Activated CD4-positive, CD25-positive, alpha-beta regulatory T cell treated with anti-CD3 and anti-CD28 coated beads, Interleukin-2, amount 50 U/mL, for 16 hours (primary cell): ENCODE data around the gene SH3RF1.

ENCODE experiments used
- DNase-seq: peaks from one replicate; pipeline ENCODE4 v3.0.0-alpha.2; 2020; ENCODE audit warnings: low read depth, low spot score

SH3RF1 gene

DNA sequence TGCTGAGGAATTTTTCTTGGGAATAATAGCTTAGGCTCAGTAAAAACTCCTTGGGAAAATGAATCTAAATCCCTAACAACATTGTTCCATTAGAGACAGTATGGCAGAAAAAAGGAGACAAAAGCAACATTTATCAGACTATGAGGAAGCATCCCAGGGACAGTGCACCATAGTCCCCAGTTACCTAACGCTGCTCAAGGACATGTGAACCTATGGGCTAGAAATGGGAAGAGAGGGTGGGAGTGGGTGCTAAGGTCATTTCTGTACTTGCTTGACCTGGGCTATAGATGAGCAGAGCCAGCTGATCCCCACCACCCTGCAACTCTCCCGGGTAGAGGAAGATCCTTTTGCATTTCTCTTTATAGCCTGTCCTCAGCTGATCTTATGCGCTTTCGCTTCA lies 162.5 kb downstream of the SH3RF1 start:
- DNase-seq: no peak

DNA sequence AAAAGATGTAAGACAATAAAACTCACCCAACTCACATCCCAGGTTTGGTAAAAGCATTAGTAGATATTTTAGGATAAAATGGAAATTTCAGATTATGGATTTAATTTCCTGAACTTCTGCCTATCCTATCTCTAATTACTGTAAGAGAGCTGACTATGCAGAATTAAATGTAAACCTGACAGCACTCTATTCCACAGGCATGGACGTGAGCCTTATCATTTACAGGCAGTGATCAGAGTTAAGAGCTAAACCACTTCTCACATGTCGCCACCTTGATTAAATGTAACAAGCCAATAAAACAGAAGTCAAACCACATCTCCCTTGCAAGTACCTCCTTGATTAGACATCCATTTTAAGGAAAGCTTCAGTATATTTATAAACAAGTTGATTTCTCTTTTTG lies 163.2 kb downstream of the SH3RF1 start:
- DNase-seq: no peak

GRCh38 chr4:169106696-169107229 lies 164.0 kb downstream of the SH3RF1 start:
- no peak for DNase-seq

- DNase-seq: no peak
Measured at GRCh38 chr4:169105620-169106019, 165.1 kb downstream of the SH3RF1 start.

DNA sequence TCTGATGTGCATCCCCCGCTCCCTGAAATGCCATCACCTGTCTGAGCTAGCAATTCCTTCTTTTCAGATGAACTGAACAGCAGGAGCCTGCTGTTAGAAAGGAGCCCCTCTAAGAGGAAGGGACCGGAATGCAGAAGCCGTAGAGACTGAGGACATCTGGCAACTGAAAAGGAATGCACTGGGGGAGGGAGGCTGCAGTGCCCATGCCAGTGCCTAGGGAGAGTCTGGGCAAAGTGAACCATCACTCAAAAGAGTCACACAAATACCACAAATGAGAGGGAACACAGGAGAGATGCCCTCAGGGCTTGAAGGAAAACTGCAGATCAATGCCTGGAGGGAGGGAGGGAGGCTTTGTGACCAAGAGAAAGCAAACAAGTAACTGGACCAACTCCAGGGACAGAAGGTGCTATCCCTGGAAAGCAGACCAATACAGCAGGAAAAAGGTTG lies 166.8 kb downstream of the SH3RF1 start:
- DNase-seq: no peak

DNA sequence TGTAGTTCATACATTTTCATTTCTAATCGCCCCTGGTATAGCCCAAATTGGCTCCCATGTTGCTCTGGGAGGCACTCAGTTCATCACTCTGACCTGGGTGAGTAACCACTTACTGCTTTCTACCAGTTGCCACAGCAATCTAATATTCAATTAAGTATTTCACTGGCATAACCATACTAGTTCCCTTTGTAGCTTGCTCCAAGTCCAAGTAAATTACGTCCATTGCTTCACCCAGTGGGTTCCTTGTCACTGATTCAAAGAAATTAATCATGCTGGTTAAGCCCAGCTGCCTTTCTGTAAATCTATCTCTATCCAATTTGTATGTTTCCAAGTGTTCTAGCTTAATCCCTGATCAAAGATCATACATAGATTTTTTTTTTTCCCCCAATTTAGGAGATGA lies 168.7 kb downstream of the SH3RF1 start:
- DNase-seq: no peak

DNA sequence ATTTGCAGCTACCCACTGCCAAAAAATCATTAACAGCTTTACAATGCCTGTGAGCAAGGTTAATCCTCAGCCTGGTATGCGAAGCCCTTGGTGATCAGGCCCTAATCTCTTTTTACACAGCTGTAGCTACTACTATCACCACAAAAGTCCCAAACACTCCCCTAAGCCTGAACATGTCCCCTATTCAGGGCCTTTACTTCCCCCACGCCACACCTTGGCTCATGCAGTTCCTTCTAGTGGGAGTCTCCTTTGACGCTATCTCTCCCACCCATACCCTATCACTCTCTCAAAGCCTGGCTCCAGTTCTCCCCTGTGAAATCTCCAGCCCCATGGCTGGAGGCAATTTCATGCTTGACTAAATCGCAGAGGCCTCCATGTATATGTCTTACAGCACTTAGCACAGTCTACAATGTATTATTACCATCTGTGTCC lies 170.1 kb downstream of the SH3RF1 start:
- no peak for DNase-seq

- DNase-seq: no peak
Measured at GRCh38 chr4:169099771-169100180, 171.0 kb downstream of the SH3RF1 start.

DNA sequence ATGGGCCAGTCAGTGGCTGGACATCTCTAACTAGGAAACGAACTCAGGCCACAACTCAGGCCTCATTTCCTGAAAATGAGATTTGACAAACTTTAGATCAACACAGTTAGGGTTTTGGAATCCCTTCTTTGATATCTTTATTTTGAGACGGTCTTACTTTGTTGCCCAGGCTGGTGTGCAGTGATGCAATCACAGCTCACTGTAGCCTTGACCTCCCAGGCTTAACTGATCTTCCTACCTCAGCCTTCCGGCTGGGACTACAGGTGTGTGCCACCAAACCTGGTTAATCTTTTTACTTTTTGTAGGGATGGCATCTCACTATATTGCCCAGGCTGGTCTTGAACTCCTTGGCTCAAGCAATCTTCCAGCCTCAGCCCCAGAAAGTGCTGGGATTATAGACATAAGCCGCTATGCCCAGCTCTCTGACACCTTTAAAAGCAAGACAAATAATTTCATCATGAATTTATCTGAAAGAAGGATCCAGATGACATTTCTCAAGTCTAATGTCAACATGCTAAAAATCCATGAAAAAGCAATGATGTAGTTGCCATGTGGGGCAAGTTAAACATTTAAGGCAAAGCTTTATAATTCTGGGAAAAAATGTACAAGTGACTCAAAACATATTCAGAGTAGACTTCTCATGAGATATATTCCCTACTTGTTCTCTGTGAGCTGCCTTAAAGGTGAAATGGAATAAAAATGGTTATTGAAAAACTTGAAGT lies 171.6 kb downstream of the SH3RF1 start:
- DNase-seq: no peak

- DNase-seq: no peak
Measured at GRCh38 chr4:169098532-169098931, 172.2 kb downstream of the SH3RF1 start.

DNA sequence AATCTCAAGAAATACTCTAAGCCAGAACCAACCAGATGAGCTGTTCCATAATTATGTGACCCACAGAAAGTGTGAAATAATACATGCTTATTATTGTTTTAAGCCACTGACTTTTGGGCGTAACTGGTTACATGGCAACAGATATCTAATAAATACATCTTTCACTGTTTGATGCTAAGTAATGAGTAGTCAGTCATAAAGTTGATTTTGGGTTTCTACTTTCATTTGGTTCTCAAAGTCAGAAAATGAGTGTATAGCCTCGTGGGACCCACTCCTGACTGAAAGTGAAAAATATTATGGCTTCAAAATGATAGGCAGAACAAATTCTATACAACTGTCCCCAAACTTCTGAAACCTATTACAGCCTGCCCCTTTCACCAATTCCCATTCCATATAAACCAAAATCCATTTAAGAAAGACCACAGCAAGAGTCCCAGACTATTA lies 172.7 kb downstream of the SH3RF1 start:
- DNase-seq: no peak

GRCh38 chr4:169096221-169096620 lies 174.5 kb downstream of the SH3RF1 start:
- no peak for DNase-seq

DNA sequence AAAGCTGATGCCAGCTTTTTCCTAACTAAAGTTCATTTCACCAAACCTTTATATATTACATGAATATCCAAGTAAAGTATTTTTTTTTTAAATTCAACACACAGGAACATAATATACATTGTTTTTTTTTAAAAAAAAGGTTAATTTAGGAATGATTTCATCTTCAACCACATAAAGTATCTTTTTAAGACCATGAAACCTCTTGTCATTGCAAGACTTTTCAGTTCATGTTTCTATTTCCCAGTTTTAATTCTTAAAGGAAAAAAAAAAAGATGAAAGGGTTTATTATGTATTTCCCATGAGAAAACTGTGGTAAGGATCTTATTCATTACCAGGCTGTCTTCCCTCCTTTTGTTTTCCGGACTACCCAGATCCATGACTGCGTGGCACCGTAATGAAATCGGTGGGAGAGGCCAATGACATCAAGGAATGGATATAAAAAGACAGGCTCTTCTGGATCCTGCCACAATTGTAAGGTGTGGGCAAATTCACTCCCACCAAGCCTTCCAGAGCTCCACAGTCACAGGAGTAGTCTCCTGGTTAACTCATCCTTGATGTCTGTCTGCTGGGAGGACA lies 176.0 kb downstream of the SH3RF1 start:
- DNase-seq: no peak

DNA sequence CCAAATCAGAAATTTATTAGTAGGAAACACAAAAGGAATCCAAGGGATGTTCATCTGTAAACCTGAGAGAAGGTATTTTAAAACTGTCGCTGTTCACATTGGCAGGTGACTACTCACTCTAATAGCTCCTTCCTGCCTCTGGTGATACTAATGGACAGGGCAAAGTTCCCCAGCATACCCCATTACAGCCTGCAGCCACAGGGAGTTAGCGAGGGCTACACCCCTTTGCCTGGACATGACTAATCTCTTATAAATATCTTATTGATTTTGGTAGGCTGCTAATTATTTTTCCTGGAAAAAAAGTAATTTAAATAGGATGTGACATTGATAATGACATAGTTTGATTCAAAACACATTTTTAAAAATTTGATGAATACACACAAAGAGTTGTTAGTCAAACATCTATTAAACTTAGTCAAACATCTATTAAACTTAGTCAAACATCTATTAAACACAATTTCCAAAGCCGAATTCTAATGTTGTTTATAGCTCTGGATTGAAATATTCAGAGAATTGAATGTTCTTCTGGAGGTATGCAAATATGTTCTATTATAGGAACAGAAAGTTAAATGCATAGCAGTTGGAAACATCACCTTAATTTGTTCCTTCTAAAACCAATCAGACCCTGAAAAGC lies 177.8 kb downstream of the SH3RF1 start:
- DNase-seq: no peak

- DNase-seq: no peak
Measured at GRCh38 chr4:169090484-169091215, 180.1 kb downstream of the SH3RF1 start.

DNA sequence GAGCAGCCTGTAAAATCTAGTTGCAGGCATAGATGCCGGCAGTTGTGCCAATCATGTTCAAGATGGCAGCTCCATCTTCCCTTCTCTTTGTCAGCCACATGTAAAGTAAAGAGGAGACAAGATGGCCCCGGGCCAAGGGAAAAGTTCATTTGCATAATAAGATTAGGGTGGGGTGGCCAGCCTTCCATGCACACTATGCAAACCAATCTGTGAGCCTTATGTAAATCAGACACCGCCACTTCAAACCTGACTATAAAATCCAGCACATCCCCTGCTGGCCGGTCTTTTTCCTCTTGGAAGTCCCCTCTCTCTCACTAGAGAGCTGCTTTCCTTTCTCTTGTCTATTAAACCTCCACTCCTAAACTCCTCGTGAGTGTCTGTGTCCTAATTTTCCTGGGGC lies 181.8 kb downstream of the SH3RF1 start:
- DNase-seq: no peak

- DNase-seq: no peak
Measured at GRCh38 chr4:169084954-169085353, 185.8 kb downstream of the SH3RF1 start.

DNA sequence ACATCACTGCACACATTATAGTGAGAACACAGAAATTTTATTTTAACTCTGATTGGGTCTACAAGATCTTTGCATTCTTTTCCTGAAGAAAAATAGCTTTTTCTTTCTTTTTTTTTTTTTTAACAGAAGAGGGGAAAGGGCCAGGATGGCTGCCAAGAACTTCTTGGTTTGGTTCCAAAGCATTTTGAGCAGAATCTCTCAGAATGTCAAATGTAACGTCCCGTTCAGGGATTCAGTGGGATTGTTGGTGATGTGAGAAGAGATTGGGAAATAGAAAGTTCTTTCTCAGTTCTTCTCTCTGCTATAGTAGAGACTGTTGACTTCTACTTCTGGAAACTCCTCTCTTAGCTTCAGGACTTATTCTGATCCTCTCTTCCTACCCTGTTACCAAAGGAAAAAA lies 189.8 kb downstream of the SH3RF1 start:
- DNase-seq: no peak

DNA sequence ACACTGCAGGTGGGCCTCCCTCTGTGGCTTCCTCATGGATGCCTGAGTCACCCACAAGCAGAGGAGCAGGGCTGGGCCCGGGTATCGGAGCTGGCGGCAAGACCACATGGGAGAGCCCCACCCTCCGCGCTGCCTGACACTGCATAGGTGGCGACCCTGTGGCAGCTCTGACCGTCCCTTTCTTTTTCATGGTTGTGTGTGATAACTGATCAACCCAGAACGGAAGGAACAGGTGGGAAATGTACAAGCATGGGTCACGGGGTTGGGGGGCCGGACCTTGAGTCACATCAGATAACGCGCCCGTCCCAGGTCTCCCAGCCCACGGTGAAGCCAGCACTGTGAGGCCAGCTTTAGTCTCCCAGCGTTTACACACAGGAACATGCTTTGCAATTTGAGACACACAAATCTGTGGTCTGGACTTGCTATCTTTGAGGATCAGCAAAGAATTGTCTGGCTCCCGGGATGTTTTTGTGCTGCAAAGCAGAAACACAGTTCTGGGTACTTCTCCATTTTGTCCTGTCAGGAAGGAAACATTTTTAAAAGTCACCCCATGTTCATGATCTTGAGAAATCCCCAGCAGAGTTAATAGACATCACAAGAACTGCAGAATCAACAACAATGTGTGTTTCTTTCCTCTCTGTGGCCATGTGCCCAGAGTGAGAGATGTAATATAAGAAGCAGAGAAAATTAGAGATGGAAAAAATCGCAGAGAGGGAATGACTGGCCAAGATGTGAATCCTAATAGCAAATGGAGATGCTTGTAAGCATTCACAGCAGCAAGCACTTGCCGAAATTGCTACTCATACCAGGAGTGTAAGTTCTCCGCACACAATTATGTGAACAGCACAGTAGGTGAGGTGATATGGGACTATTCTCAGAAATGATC lies 190.6 kb downstream of the SH3RF1 start:
- DNase-seq: no peak

DNA sequence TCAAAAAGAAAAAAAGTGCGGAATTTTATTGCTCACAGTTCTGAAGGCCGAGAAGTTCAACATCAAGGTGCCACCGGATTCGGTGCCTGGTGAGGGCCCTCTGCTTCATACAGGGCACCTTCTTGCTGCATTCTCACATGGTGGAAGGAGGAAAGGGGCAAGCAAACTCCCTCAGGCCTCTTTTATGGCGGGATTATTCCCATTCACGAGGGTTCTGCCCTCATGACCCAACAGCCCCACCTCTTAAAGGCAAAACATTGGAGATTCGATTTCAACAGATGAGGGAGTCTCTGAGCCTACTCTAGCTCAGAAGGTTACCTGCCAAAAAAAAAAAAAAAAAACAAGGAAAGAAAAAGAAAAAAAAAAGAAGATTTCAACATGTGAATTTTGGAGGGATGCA lies 196.6 kb downstream of the SH3RF1 start:
- DNase-seq: no peak

DNA sequence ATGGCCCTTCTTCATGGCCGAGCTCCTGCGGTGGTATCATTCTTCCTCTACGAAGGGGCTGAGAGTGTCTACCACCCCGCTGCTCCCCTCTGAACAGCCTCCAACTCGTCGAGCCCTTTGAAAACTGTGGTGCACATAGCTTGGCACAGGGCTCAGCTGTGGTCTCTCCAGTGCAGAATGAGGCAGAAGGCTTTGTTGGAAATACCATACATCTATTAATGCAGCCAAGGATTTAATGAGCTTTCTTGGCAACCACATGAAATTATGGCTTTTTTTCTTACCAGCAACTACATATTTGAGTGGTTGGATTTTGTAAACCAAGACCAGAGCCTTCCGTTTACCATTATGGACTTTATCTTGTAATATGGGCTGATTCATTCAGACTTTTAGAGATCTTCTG lies 199.0 kb downstream of the SH3RF1 start:
- no peak for DNase-seq
